ENCODE measurements around the gene QKI. TPM values are rescaled to one million over a fixed set of nuclear protein-coding genes. Genes with fewer than 3 reads are reported as not detected.
A peak's percentile ranks its signal among the peaks of the same experiment; 100 is the strongest.

QKI gene
- total and polyA plus RNA-seq, 2 donors (not counting 1 experiment from before 2014, with no cell fraction given), result 129 to 224 TPM

GRCh38 chr6:163413345-163414116, 987 bp upstream of the QKI start:
- DNase-seq (ENCODE audit: low read depth in 2 of 2), result peak; percentile 87 to 92
- Histone ChIP-seq H3K4me2 (ENCODE audit: extremely low read depth, insufficient read depth, low read length) (peak overlapping the region; percentile 69), H3K36me3 (ENCODE audit: control insufficient read depth, insufficient read depth, low read length) (no peaks in the 10 kb centered on the region), H3K4me1 (ENCODE audit: control insufficient read depth, extremely low read depth, insufficient read depth, low read length) (no peaks in the 10 kb centered on the region), H4K20me1 (ENCODE audit: control insufficient read depth, extremely low read depth, insufficient read depth, low read length) (no peaks in the 10 kb centered on the region), H3K9me3 (ENCODE audit: control insufficient read depth, insufficient read depth, low read depth, low read length) (no peaks in the 10 kb centered on the region), H3K4me3 (replicated peaks in 1 of 4; ENCODE audit: control extremely low read depth in 1 of 4, insufficient read depth in 1 of 4, low read depth in 3 of 4, low read length in 4 of 4) (peak overlapping the region; percentile 45 to 99 (median 60)), H3K27ac (ENCODE audit: insufficient read depth, low read length) (peak overlapping the region; percentile 87), H2AFZ (ENCODE audit: low read length) (peak overlapping the region; percentile 4), H3K79me2 (ENCODE audit: control insufficient read depth, insufficient read depth, low read length) (peaks cover 36% of the 10 kb centered on the region), H3K27me3 (ENCODE audit: control insufficient read depth, insufficient read depth, low read length) (no peaks in the 10 kb centered on the region), H3K9ac (ENCODE audit: insufficient read depth, low read length) (peak overlapping the region; percentile 83)
- TF ChIP-seq CTCF (conservative IDR thresholded peaks at IDR 0.05 in 1 of 2, IDR thresholded peaks at IDR 0.05 in 1 of 2; ENCODE audit: low read depth in 1 of 2, low read length in 2 of 2) (no peak), EZH2 (IDR thresholded peaks at IDR 0.05; ENCODE audit: low read length, missing control alignments) (no peak)

GRCh38 chr6:163414946-163415619, 565 bp downstream of the QKI start:
- no peaks in the 10 kb centered on the region for H3K4me1 ChIP-seq (ENCODE audit: control insufficient read depth, extremely low read depth, insufficient read depth, low read length)
- peak overlapping the region; percentile 83 for H3K27ac ChIP-seq (ENCODE audit: insufficient read depth, low read length)
- peaks cover 52% of the 10 kb centered on the region for H3K79me2 ChIP-seq (ENCODE audit: control insufficient read depth, insufficient read depth, low read length)
- no peaks in the 10 kb centered on the region for H3K9me3 ChIP-seq (ENCODE audit: control insufficient read depth, insufficient read depth, low read depth, low read length)
- H3K4me2 ChIP-seq (ENCODE audit: extremely low read depth, insufficient read depth, low read length), result no peak overlapping the region
- TF ChIP-seq CTCF (conservative IDR thresholded peaks at IDR 0.05 in 1 of 2, IDR thresholded peaks at IDR 0.05 in 1 of 2; ENCODE audit: low read depth in 1 of 2, low read length in 2 of 2), result no peak
- TF ChIP-seq EZH2 (IDR thresholded peaks at IDR 0.05; ENCODE audit: low read length, missing control alignments), result no peak
- H3K4me3 ChIP-seq (replicated peaks in 1 of 4; ENCODE audit: control extremely low read depth in 1 of 4, insufficient read depth in 1 of 4, low read depth in 3 of 4, low read length in 4 of 4), result peak overlapping the region; percentile 80 to 99 (median 88)
- no peaks in the 10 kb centered on the region for H4K20me1 ChIP-seq (ENCODE audit: control insufficient read depth, extremely low read depth, insufficient read depth, low read length)
- H3K36me3 ChIP-seq (ENCODE audit: control insufficient read depth, insufficient read depth, low read length), result no peaks in the 10 kb centered on the region
- H2AFZ ChIP-seq (ENCODE audit: low read length), result no peak overlapping the region
- H3K27me3 ChIP-seq (ENCODE audit: control insufficient read depth, insufficient read depth, low read length), result no peaks in the 10 kb centered on the region
- peak overlapping the region; percentile 74 for H3K9ac ChIP-seq (ENCODE audit: insufficient read depth, low read length)
- DNase-seq (ENCODE audit: low read depth in 2 of 2), result no peak
